ENCODE measurements around the gene AK3.
A peak's percentile ranks its signal among the peaks of the same experiment; 100 is the strongest.

AK3 gene

GRCh38 chr9:4748612-4749011, 7.6 kb upstream of the AK3 start:
- peak; percentile 57 for DNase-seq (ENCODE audit: low read depth)

- DNase-seq (ENCODE audit: low read depth) = no peak
Observed at GRCh38 chr9:4746278-4747030, 5.5 kb upstream of the AK3 start.

GRCh38 chr9:4743131-4743875, 2.3 kb upstream of the AK3 start:
- peak; percentile 64 for DNase-seq (ENCODE audit: low read depth)

DNA sequence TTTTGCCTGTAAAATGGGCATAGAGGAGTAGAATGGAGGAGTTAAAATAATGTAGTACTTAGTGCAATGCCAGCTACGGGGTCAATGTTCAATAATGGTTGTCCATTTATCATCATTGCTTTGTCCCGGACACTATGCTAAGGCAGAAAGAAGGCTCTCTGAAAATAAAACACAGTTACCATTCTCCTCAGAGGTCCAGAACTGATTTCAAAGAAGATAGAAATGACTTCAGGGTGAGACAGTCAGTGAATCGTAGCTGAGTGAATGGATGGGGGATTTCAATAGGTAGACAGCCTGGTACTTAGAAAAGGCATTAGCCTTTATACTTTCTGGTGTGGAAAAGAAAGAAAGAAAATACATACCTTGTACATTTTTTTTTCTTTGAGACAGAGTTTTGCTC, 1.2 kb upstream of the AK3 start:
- no peak for DNase-seq (ENCODE audit: low read depth)

GRCh38 chr9:4741365-4742089, 525 bp upstream of the AK3 start:
- peak; percentile 35 for DNase-seq (ENCODE audit: low read depth)

DNA sequence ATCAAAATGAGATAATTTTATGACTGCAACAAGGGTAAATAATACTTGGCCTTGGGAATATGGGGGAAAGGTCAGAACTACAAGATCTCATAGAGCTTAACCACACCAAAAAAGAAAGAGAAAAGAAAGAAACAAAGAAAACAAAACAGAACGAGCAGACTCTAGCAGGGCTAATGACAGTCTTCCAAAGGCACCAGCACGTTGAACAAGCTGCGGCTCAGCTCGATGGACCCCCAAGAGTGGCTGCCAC, 689 bp downstream of the AK3 start:
- peak; percentile 31 for DNase-seq (ENCODE audit: low read depth)

DNA sequence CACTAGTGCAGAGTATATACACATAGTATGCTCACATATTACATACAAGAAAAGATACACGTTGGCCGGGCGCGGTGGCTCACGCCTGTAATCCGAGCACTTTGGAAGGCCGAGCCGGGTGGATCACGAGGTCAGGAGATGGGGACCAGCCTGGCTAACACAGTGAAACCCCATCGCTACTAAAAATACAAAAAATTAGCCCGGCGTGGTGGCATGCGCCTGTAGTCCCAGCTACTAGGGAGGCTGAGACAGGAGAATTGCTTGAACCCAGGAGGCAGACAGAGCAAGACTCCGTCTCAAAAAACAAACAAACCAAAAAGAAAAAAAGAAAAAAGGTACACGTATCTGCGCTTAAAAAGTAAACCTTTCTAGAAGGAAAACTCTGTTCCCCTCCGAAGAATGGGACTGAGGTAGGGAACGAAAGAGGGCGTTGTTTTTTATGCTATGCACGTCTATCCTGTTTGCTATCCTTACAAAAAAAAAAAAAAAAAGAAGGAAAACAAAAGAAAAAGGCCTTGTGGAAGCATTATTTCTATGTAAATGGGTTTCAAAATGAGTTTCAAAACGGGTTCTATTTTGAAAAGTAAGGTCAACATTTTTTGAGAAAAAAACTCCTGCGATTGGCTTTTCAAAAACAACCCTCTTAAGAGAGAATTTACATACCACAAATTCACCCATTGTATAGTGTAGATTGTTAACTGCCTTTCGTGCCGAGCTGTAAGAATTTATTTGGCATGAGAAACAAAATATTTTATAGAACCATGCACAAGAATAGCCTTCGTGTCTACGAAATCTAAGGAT, 1.2 kb downstream of the AK3 start:
- no peak for DNase-seq (ENCODE audit: low read depth)

DNA sequence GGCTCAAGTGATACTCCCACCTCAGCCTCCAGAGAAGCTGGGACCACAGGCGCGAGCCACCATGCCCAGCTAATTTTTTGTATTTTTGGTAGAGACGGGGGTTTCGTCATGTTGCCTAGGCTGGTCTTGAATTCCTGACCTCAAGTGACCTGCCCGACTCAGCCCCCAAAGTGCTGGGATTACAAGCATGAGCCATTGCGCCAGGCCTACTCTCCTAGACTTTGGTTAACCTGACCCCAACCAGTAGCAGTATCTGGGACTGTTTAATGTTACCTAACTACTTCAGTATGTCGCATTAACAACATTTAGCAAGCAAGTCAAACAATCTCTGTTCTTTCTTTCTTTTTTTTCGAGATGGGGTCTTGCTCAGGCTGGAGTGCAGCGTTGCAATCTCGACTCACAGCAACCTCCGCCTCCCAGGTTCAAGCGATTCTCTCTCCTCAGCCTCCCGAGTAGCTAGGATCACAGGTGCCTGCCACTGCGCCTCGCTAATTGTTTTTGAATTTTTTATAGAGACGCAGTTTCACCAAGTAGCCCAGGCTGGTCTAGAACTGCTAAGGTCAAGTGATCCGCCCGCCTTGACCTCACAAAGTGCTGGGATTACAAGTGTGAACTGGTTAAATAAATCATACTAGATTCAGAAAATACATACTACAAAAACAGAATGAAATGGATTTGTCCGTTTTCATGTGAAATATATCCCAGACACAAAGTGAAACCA, 2.0 kb downstream of the AK3 start:
- DNase-seq (ENCODE audit: low read depth) = no peak

- DNase-seq (ENCODE audit: low read depth) = no peak
Observed at GRCh38 chr9:4734150-4734549, 6.9 kb downstream of the AK3 start.

GRCh38 chr9:4732890-4733289, 8.1 kb downstream of the AK3 start:
- no peak for DNase-seq (ENCODE audit: low read depth)

- DNase-seq (ENCODE audit: low read depth) = no peak
Observed at GRCh38 chr9:4727593-4727992, 13.4 kb downstream of the AK3 start.

- DNase-seq (ENCODE audit: low read depth) = no peak
Observed at GRCh38 chr9:4725706-4726442, 15.1 kb downstream of the AK3 start.

DNA sequence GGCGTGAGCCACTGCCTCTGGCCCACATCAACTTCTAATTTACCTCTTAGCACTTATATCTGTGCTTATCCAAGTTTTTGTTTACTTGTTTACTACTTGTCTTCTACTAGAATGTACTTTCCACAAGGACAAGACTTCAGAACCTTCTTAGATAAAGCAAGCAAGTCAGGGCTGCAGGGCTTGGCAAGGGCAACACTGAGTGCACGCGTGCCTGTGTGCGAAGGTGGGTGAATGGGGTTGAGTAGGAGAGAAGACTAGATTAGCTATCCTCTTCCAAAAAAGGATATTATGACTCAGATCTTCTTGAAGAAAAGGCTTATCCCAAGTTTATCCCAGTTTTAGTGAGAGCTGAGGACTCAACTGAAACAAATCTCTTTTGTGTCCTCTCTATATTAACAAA, 19.3 kb downstream of the AK3 start:
- DNase-seq (ENCODE audit: low read depth) = no peak

DNA sequence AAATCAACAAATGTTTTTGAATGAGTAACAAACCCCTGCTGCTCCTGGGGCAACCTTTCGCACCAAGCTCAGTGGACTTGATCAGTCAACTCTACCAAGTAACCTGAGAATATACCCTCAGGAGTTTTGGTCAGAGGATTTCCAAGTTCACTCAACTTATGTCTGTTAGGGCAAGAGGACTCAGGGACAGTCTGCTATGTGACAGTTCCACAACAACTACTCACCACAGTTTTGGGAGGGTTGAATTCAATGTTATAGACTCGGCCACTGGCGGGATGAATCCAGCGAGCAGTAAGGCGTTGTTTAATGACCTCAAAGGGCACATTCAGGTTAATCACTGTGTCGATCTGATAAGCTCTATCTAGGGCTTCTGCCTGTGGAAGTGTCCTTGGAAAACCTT, 22.1 kb downstream of the AK3 start:
- no peak for DNase-seq (ENCODE audit: low read depth)

- DNase-seq (ENCODE audit: low read depth) = no peak
Observed at GRCh38 chr9:4717815-4718214, 23.2 kb downstream of the AK3 start.

GRCh38 chr9:4716163-4716562, 24.8 kb downstream of the AK3 start:
- no peak for DNase-seq (ENCODE audit: low read depth)

GRCh38 chr9:4714266-4715016, 26.6 kb downstream of the AK3 start:
- no peak for DNase-seq (ENCODE audit: low read depth)

GRCh38 chr9:4713849-4714248, 27.2 kb downstream of the AK3 start:
- no peak for DNase-seq (ENCODE audit: low read depth)

- DNase-seq (ENCODE audit: low read depth) = no peak
Observed at GRCh38 chr9:4709380-4709779, 31.6 kb downstream of the AK3 start.

DNA sequence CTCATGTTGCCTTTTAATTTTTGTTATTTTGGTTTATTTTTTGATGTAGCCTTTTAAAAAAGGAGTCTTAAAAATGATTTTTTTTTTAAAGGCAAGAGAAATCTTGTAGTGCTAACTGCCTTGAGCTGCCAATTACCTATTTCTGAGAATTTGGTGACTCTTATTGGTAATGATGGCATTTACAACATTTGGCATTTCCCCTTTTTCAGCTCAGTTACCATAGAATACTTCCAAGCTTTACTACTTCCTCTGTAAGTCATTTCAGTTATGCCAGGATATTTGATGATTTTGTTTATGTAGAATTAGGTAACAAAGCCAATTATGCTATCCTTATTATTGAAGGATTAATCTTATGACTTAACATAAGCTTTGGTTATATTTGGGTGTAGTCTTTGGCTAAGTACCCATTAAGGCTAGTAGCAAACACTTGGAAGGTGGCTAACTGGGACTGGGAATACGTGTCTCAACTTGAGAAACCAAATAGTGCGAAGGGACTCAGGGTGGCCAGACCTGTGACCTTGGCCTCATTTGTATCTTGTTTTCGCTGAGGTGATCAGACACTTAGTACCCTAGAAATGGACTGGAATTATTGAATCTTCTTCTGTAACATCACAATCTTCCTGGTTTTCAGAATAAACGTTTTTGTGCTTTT, 33.9 kb downstream of the AK3 start:
- no peak for DNase-seq (ENCODE audit: low read depth)

All from amniotic epithelial cell (primary cell).